DMS53 treated with DMSO at 0.1 percent for 48 hours (cell line): ENCODE measurements around the gene CAPN10.

Experiments used
- DNase-seq: peaks from one replicate; lab custom pipeline; 2025; ENCODE audit not compliant: unreplicated experiment; lab: John Stamatoyannopoulos, UW

Gene CAPN10

DNA sequence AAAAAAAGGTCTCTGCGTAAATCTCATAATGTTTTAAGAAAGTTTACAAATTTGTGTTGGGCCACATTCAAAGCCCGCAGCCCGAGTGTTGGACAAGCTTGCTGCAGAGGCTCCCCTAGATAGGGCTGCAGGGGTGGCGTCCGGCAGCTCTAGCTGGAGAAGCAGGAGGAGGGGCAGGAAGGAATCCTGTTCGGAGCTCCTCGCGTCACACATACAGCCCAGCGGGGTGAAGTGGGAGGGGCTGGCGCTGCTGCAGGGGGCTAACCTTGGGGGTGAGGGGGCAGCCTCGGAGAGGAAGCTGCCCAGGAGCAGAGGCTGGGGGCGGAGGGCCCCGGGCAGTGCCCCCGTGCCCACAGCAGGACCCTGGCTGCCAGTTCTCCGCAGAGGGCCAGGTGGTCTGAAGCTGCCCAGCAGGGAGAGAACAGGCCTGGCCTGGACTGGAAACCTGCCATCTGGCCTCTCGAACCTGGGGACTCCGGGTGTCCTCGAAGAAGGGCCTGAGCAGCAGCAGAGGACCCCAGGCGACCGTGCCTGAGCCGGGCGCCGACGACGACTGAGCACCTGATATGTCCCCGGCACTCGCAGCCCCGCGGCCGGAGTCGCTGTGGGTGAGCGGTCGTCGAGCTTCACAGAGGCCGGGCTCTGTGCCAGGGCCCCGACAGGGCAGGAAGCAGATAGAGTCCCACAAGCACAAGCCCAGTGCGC, 36.1 kb downstream of the CAPN10 start:
- DNase-seq, result no peak

GRCh38 chr2:240623531-240624010, 37.0 kb downstream of the CAPN10 start:
- DNase-seq, result no peak

DNA sequence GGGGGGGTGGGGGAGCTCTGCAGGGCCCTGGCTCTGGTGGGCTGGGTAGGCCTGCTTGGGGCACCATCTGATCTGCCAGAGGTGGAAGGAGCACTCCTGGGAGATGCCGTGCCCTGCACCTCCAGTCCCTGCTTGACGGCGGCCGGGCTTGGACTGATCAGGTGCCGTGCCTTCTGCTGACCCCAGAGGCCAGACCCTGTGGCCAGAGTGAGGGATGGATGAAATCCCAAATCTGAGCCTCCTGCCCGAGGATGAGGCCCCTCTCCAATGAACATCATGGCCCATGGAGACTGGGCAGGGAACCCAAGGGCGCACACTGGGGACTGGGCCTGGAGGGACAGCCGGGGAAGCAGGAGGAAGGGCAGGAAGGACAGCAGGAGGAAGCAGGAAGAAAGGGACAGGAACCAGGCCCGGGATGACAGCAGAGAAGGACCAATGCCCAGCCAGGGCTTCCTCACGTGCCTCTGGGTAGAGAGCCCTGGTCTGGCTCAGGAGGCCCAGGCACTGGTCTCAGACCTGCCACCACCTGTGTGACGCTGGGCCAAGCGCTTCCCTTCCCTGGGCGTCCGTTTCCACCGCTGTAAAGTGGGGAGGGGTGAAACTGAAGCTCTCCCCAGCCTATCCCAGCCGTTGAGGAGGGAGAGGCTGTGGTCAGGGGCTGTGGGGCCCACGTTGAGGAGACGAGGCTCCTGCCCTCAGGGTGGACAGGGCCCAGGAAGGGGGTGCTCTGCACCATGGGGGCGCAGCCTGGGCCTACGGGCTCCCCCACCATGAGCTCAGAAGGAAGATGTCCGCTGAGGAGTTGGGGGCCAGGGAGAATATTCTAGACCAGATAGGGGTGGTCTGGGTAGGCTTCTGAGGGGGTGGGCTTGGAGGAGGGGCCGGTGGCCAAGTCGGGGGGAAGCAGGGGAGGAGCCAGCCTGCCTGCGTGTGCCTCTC, 37.7 kb downstream of the CAPN10 start:
- no peak for DNase-seq

DNA sequence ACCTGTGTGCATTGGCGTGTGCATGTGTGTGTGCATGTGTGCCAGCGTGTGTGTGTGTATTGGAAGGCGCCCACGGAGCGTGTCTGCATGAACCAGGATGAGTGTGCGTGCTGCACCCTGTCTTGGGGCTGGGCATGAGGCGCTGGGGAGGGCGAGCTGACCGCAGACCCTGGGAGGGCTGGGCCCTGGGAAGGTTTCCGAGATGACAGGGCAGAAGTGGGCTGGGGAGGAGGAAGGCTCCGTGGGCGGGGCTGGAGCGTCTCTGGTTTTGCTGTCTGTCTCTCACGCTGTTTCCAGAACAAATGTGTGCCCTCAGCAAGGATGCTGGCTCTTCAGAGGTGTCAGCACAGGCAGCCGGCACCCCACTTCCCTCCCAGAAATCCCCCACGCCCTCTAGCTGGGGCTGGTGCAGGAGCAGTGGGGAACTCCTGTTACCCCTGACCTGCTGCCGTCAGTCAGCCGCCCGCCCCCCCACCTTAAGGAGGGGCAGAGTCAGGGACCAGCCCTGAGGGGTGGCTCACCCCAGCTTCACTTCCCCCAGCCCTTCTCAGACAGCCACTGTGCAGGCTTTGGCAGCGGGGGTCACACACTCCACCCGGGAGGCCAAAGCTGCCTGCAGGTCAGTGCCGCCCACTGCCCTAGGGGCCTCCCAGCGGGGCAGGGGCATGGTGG, 38.6 kb downstream of the CAPN10 start, which contains the start of gene GPR35:
Gene GPR35 (plus strand): TSS at position 531 of the 672 bp plus-strand sequence. CDS start 4,473 bp downstream, outside the sequence.
- no peak for DNase-seq

DNA sequence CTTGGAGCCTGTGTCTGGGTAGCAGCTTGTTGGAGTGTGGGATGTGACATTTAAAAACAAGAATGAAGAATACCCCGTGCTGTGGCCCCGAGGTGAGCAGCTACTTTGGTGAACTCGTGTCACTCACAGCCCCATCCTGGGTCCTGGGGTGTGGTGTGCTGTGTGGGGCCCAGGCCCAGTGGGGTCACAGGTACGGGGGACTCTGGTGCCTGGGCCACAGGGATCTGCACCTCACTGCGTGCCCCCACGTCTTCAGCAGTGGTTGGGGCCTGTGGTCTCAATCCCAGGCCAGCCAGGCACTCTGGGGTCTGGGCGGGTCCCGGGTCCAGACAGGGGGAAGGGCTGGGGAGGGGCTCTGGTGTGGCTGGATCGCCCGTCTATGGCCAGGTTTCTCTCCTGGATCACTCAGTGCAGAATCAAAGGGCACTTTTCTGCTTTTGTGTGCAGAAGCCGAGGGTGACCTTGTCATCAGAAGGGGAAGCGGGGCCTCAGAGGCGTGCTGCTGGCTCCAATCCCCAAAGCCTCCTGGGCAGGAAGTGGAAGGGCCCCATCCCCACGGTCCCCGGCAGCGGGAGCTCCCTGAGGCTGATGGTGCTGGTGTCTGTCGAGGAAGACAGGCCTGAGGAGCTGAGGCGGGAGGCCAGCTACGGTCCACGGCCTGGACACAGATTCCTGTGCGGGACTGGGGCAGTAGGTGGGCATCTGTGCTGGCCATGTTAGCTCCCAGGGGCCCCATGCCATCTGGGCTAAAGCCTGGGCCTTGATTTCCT, 40.2 kb downstream of the CAPN10 start:
- DNase-seq, result no peak

DNA sequence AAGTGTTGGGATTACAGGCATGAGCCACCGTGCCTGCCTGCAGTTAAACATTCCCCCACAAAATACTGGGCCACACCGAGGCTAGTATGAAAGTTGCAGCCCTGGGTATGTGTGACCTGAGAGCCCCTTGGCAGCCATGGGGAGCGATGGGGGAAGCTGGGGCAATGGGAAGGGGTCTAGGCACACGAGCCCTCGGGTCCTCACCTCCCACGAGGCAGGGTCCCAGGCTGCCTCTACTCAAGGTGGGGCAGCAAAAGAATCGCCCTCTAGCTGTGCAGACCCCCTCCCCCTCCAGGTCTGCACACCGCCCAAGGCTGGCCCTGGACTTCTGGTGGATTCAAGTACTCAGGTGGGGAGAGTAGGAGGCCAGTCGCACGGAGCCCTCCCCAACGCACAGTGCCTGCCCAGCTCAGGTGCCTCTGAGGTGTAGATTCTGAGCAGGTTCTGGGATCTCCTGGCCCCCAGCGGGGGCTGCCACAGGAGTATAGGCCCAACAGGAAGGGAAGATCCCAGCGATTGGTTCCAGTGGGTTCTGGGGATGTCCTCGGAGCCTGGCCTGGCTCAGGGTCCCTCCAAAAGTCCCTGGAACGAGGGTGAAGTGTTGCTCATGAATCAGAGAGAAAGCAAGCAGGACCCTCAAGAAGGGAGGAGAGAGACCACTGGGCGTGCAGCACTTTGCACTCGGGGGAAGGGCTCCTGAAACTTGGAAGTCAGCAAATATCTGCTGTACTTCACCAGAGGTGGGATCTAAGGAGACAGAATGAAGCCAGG, 41.4 kb downstream of the CAPN10 start:
- DNase-seq, result no peak

DNA sequence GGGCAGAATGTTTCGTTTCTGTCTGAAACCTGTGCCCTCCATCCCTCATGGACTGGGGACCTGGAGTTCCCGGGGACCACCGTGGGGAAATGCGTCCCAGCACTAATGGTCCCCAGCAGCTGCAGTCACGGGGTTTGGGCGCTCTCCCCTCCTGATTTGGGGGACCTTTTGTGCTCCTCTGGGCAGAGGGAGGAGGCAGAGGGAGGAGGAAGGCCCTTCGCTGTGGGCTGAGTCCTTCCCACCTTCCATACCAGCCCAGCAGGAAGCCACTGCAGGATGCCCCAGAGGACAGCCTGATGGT, 41.9 kb downstream of the CAPN10 start:
- DNase-seq, result no peak

GRCh38 chr2:240628808-240629618, 42.5 kb downstream of the CAPN10 start:
- no peak for DNase-seq

DNA sequence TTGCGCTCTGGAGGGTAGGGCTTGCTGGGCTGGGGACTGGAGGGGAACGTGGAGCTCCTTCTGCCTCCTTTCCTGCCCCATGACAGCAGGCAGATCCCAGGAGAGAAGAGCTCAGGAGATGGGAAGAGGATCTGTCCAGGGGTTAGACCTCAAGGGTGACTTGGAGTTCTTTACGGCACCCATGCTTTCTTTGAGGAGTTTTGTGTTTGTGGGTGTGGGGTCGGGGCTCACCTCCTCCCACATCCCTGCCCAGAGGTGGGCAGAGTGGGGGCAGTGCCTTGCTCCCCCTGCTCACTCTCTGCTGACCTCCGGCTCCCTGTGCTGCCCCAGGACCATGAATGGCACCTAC, 43.1 kb downstream of the CAPN10 start:
- DNase-seq, result no peak

DNA sequence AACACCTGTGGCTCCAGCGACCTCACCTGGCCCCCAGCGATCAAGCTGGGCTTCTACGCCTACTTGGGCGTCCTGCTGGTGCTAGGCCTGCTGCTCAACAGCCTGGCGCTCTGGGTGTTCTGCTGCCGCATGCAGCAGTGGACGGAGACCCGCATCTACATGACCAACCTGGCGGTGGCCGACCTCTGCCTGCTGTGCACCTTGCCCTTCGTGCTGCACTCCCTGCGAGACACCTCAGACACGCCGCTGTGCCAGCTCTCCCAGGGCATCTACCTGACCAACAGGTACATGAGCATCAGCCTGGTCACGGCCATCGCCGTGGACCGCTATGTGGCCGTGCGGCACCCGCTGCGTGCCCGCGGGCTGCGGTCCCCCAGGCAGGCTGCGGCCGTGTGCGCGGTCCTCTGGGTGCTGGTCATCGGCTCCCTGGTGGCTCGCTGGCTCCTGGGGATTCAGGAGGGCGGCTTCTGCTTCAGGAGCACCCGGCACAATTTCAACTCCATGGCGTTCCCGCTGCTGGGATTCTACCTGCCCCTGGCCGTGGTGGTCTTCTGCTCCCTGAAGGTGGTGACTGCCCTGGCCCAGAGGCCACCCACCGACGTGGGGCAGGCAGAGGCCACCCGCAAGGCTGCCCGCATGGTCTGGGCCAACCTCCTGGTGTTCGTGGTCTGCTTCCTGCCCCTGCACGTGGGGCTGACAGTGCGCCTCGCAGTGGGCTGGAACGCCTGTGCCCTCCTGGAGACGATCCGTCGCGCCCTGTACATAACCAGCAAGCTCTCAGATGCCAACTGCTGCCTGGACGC, 43.6 kb downstream of the CAPN10 start:
- DNase-seq, result no peak

- DNase-seq, result no peak
These were observed 44.4 kb downstream of the CAPN10 start for GRCh38 chr2:240630771-240631547.

- DNase-seq, result no peak
These were observed 45.2 kb downstream of the CAPN10 start for GRCh38 chr2:240631548-240632305.

- no peak for DNase-seq
These were observed 45.8 kb downstream of the CAPN10 start for GRCh38 chr2:240632306-240632721.

DNA sequence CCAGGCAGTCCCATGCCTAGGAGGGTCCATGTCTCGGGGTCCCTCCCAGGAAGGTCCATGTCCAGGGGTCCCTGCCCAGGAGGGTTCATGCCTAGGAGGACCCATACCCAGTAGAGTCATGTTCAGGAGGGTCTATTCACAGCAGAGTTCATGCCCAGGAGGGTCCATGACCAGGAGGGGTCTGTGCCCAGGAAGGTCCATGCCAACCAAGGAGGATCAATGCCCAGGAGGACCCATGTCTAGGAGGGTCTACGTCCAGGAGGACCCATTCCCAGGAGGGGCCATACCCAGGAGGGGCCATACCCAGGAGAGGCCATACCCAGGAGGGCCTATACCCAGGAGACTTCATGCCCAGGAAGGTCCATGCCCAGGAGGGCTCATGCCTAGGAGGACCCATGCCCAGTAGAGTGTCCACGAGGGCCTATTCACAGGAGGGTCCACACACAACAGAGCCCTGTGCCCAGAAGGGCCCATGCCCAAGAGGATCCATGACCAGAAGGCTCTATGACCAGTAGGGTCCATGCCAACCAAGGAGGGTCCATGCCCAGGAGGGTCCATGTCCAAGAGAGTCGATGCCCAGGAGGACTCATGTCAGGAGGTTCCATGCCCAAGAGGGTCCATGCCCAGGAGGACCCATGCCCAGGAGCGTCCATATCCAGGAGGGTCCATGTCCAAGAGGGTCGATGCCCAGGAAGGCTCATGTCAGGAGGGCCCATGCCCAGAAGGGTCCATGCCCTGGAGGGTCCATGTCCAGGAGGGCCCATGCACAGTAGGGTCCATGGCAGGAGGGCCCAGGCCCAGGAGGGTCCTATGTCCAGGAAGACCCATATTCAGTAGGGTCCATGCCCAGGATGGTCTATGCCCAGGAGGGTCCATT, 48.8 kb downstream of the CAPN10 start:
- DNase-seq, result no peak

GRCh38 chr2:240635998-240636547, 49.5 kb downstream of the CAPN10 start:
- no peak for DNase-seq
